ENCODE results near the gene ARMC7. TPM values are rescaled to one million over a fixed set of nuclear protein-coding genes. Genes with fewer than 3 reads are reported as not detected.

The ARMC7 gene
- total and polyA plus RNA-seq, 2 of the 13 experiments (the other 11 are each of a cell fraction or from before 2014, with no cell fraction given): 3.9 to 4.2 TPM

DNA sequence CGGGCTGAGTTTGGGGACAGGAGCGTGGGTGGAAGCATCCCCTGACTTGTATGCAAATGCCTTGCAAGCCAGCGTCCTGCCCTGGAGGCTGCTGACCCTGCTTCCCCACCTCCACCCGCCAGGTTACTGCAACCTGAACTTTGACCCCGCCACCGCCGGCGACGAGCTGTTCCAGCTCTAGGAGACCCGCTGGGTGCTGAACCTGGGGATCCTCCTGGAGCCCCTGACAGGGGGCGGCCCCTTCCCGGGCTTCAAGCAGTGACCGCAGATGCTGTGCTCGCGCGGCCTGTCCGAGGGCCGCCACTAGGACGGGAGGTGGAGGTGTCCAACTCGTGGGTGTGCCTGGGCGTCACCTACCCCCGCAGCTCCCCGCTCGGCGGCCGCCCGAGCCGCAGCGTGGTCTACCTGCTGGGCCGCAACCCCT lies 32.7 kb upstream of the ARMC7 start (continued):
- TF ChIP-seq, protein P1, sequence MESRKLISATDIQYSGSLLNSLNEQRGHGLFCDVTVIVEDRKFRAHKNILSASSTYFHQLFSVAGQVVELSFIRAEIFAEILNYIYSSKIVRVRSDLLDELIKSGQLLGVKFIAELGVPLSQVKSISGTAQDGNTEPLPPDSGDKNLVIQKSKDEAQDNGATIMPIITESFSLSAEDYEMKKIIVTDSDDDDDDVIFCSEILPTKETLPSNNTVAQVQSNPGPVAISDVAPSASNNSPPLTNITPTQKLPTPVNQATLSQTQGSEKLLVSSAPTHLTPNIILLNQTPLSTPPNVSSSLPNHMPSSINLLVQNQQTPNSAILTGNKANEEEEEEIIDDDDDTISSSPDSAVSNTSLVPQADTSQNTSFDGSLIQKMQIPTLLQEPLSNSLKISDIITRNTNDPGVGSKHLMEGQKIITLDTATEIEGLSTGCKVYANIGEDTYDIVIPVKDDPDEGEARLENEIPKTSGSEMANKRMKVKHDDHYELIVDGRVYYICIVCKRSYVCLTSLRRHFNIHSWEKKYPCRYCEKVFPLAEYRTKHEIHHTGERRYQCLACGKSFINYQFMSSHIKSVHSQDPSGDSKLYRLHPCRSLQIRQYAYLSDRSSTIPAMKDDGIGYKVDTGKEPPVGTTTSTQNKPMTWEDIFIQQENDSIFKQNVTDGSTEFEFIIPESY (CRISPR knock-in tag; IDR thresholded peaks at IDR 0.05): no peak; the same call in 1 of the 2 replicates
- TF ChIP-seq ARHGAP35 (CRISPR knock-in tag; IDR thresholded peaks at IDR 0.05; ENCODE audit: borderline replicate concordance): no peak; the same call in 1 of the 2 replicates
- no peak for TF ChIP-seq SP140L (CRISPR knock-in tag; IDR thresholded peaks at IDR 0.05; ENCODE audit: borderline replicate concordance)
- TF ChIP-seq RFXAP (CRISPR knock-in tag; IDR thresholded peaks at IDR 0.05; ENCODE audit: borderline replicate concordance): 0 out of 2 replicates have a peak, but pooled peaks have one; percentile 17
- no peak for TF ChIP-seq ARNT (IDR thresholded peaks at IDR 0.05)
- TF ChIP-seq ZNF20 (CRISPR knock-in tag; IDR thresholded peaks at IDR 0.05): no peak
- TF ChIP-seq ZFP37 (CRISPR knock-in tag; IDR thresholded peaks at IDR 0.05; ENCODE audit: borderline replicate concordance): no peak
- peak; percentile 92 for TF ChIP-seq PAXIP1 (CRISPR knock-in tag; conservative IDR thresholded peaks at IDR 0.05)
- peak; percentile 54; the same call in 1 of the 2 replicates for TF ChIP-seq ARID5B (CRISPR knock-in tag; IDR thresholded peaks at IDR 0.05)
- TF ChIP-seq TEAD3 (CRISPR knock-in tag; optimal IDR thresholded peaks at IDR 0.05; ENCODE audit: borderline replicate concordance): peak; percentile 46
- TF ChIP-seq, protein P2, sequence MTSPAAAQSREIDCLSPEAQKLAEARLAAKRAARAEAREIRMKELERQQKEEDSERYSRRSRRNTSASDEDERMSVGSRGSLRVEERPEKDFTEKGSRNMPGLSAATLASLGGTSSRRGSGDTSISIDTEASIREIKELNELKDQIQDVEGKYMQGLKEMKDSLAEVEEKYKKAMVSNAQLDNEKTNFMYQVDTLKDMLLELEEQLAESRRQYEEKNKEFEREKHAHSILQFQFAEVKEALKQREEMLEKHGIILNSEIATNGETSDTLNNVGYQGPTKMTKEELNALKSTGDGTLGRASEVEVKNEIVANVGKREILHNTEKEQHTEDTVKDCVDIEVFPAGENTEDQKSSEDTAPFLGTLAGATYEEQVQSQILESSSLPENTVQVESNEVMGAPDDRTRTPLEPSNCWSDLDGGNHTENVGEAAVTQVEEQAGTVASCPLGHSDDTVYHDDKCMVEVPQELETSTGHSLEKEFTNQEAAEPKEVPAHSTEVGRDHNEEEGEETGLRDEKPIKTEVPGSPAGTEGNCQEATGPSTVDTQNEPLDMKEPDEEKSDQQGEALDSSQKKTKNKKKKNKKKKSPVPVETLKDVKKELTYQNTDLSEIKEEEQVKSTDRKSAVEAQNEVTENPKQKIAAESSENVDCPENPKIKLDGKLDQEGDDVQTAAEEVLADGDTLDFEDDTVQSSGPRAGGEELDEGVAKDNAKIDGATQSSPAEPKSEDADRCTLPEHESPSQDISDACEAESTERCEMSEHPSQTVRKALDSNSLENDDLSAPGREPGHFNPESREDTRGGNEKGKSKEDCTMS (CRISPR knock-in tag; conservative IDR thresholded peaks at IDR 0.05): no peak
- 0 out of 2 replicates have a peak, but pooled peaks have one; percentile 25 for TF ChIP-seq ZNF225 (CRISPR knock-in tag; IDR thresholded peaks at IDR 0.05)
- no peak for TF ChIP-seq TARDBP (CRISPR knock-in tag; IDR thresholded peaks at IDR 0.05)
- no peak for TF ChIP-seq ZNF253 (CRISPR knock-in tag; IDR thresholded peaks at IDR 0.05; ENCODE audit: borderline replicate concordance)
- TF ChIP-seq, protein P3, sequence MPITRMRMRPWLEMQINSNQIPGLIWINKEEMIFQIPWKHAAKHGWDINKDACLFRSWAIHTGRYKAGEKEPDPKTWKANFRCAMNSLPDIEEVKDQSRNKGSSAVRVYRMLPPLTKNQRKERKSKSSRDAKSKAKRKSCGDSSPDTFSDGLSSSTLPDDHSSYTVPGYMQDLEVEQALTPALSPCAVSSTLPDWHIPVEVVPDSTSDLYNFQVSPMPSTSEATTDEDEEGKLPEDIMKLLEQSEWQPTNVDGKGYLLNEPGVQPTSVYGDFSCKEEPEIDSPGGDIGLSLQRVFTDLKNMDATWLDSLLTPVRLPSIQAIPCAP (CRISPR knock-in tag; IDR thresholded peaks at IDR 0.05; ENCODE audit: low read depth): no peak
